IPS DF 6.9 (cell line): Measurements from ENCODE around the gene GATD1.
A peak's percentile ranks its signal among the peaks of the same experiment; 100 is the strongest.

Experiments
- DNase-seq: peaks from one replicate; pipeline ENCODE4 v3.0.0-alpha.2; 2013; ENCODE audit warnings: low read depth, low spot score
- H3K27ac ChIP-seq: one replicate; pipeline ENCODE4 v1.5.1; 2013; ENCODE audit warnings: low read length, control low read depth
- H3K27me3 ChIP-seq: 2 replicates; pipeline ENCODE4 v1.6.1; 2013; ENCODE audit warnings: mild to moderate bottlenecking, low read length; ENCODE audit not compliant: control insufficient read depth, insufficient read depth
- H3K36me3 ChIP-seq: 2 replicates; pipeline ENCODE4 v1.6.1; 2013; ENCODE audit warnings: low read length; ENCODE audit not compliant: control insufficient read depth, insufficient read depth
- H3K4me1 ChIP-seq: 2 replicates; pipeline ENCODE4 v1.6.1; 2013; ENCODE audit warnings: low read length; ENCODE audit not compliant: control insufficient read depth, insufficient read depth
- H3K4me3 ChIP-seq: 2 replicates; pipeline ENCODE4 v1.5.1; 2013; ENCODE audit warnings: mild to moderate bottlenecking, low read length
- H3K9me3 ChIP-seq: 2 replicates; pipeline ENCODE4 v1.6.1; 2013; ENCODE audit warnings: low read length, inconsistent platforms; ENCODE audit not compliant: control insufficient read depth, insufficient read depth
- WGBS: extraction: QIAGEN DNeasy Blood & Tissue Kit; methylation state at CpG from one replicate; pipeline ENCODE4 v1.1.7; 2013; ENCODE audit warnings: mixed read lengths, missing lambda C conversion rate; ENCODE audit not compliant: insufficient read length, insufficient coverage; 5-methylcytosine and 5-hydroxymethylcytosine counted together

GATD1 gene

DNA sequence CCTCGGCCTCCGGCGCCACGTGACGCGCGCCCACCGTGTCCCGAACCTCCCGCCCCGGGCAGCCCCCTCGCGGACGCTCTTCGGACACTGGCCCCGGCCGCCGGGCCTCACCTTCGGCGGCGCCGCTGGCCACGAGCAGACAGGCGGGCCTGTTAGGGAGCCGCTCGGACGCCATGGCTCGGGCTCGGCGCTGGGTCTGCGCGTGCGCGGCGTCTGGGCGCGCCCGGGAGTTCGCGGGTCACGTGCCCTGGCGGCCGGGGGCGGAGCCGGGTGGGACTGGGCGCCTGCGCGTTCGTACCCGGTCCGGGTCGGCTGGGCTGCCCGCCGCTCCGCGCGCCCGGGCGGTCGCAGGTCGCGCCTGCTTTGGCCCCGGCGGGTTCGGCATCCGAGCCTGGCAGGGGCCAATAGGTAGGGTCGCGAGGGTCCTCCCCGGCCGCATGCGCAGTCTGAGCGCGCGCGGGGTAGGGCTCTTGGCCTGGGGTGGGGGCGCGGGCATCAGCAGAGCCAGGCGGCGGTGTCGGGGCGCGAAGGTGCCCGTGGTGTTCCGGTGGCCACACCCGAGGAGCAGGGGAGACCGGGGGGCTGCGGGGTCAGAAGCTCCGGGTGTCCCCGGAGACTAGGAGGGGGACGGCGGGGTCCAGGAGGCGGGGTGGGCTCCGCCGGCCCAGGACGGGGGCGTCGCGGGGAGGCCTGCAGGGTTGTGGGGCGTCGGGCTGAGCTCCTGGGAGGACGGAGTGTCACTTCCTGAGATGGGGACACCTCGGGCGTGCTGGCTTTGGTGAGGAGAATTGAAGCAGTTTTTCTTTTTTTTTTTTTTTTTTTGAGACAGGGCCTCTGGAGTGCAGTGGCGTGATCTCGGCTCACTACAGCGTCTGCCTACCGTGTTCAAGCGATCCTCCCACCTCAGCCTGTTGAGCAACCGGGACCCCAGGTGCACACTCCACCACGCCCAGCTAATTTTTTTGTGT, at the start of gene GATD1:
TSS of gene GATD1 (minus strand) at position 200 of the 968 bp plus-strand sequence. CDS start at position 175, 25 bp downstream.
- Histone ChIP-seq H3K36me3 (peaks cover 10% of the 10 kb centered on the region), H3K27ac (no peak within 1 kb of the TSS), H3K4me3 (peak within 1 kb of the TSS; percentile 84), H3K4me1 (peaks cover 2% of the 10 kb centered on the region; the same call in 1 of the 2 replicates), H3K9me3 (no peaks in the 10 kb centered on the region), H3K27me3 (no peaks in the 10 kb centered on the region)
- WGBS: no CpG with 5 or more reads among the region's 110 CpGs
- peak; percentile 71 for DNase-seq

DNA sequence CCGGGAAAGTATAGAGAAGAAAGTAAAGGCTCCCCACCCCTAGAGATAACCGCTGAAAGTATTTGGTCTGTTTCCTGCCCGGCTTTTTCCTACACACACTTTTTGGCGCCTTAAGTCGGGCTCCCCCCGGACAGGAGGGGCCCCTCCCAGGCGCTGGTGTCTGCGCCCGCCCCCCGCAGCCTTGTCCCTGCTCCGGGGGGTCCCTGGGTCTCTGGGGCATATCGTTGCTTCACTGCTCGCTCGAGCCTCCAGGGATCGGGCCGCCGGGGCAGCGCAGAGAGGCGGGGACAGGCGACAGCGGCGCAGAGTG, 49.5 kb upstream of the GATD1 start:
- H3K4me3 ChIP-seq: peak overlapping the region; percentile 49; the same call in 1 of the 2 replicates
- no CpG with 5 or more reads among the region's 22 CpGs for WGBS
- H3K36me3 ChIP-seq: peaks cover 9% of the 10 kb centered on the region; the same call in 1 of the 2 replicates
- H3K27ac ChIP-seq: no peak overlapping the region
- H3K27me3 ChIP-seq: peaks cover 4% of the 10 kb centered on the region; the same call in 1 of the 2 replicates
- H3K4me1 ChIP-seq: peaks cover 16% of the 10 kb centered on the region
- no peak for DNase-seq
- H3K9me3 ChIP-seq: no peaks in the 10 kb centered on the region

GRCh38 chr11:826227-826621, 48.9 kb upstream of the GATD1 start:
- no peak for DNase-seq
- Histone ChIP-seq H3K27ac (no peak overlapping the region), H3K27me3 (0 out of 2 replicates have a peak, but pooled peaks cover 1% of the 10 kb centered on the region), H3K36me3 (peaks cover 9% of the 10 kb centered on the region; the same call in 1 of the 2 replicates), H3K9me3 (no peaks in the 10 kb centered on the region), H3K4me3 (no peak overlapping the region), H3K4me1 (peaks cover 16% of the 10 kb centered on the region)
- no CpG with 5 or more reads among the region's 9 CpGs for WGBS

- no CpG with 5 or more reads among the region's 12 CpGs for WGBS
- H3K27me3 ChIP-seq: no peaks in the 10 kb centered on the region
- H3K36me3 ChIP-seq: peaks cover 11% of the 10 kb centered on the region; the same call in 1 of the 2 replicates
- no peaks in the 10 kb centered on the region for H3K9me3 ChIP-seq
- H3K4me3 ChIP-seq: no peak overlapping the region
- peaks cover 14% of the 10 kb centered on the region for H3K4me1 ChIP-seq
- no peak overlapping the region for H3K27ac ChIP-seq
- DNase-seq: no peak
Observed at GRCh38 chr11:825366-826226, 48.3 kb upstream of the GATD1 start.

DNA sequence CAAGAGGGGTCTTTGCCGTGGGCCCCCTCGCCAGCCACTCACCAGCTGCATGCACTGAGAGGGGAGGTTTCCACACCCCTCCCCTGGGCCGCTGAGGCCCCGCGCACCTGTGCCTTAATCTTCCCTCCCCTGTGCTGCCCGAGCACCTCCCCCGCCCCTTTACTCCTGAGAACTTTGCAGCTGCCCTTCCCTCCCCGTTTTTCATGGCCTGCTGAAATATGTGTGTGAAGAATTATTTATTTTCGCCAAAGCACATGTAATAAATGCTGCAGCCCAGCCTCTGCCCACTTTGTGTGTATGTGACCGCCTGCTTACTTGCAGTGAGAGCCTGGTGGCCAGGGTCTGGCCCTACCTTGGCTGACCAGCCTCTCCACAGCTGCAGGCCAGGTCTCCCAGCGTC, 47.7 kb upstream of the GATD1 start:
- Histone ChIP-seq H3K4me1 (peaks cover 15% of the 10 kb centered on the region), H3K27me3 (no peaks in the 10 kb centered on the region), H3K27ac (no peak overlapping the region), H3K9me3 (no peaks in the 10 kb centered on the region), H3K36me3 (peaks cover 11% of the 10 kb centered on the region; the same call in 1 of the 2 replicates), H3K4me3 (no peak overlapping the region)
- whole genome bisulfite sequencing: no CpG with 5 or more reads among the region's 11 CpGs
- no peak for DNase-seq

- H3K4me3 ChIP-seq: no peak overlapping the region
Observed at GRCh38 chr11:824292-824880, 47.1 kb upstream of the GATD1 start.

DNA sequence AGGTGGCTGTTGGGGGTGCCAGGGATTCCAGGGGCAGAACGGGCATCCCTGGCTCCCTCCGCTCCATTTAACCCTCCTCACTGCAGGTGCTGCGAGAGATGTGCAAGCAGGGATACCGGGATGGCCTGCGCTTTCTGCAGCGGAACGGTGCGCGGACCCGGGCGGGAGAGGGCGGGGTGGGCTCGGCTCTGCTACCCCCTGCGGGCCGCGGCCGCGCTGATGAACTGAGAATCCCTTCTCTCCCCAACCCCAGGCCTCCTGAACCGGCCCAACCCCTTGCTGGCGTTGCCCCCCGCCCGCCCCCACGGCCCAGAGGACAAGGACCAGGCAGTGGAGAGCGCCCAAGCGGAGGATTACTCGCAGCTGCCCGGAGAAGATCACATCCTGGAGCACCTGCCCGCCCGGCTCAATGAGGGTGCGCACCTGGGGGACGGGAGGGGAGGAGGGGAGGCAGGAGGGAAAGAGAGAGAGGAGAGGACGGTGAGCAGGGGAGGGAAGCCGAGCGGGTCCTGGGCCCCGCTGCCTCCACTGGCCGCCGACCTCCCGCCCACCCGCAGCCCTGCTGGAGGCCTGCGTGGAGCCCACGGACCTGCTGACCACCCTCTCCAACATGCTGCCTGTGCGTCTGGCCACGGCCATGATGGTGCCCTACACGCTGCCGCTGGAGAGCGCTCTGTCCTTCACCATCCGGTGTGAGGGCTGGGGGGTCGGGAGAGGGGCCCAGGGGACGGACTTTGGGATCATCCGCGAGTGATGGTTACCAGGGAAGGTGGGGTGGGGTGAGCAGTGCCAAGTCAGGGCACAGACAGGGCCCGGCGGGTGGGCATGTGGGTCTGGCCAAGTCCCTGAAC, 46.4 kb upstream of the GATD1 start:
- Histone ChIP-seq H3K27ac (no peak overlapping the region), H3K4me3 (no peak overlapping the region), H3K36me3 (peaks cover 11% of the 10 kb centered on the region; the same call in 1 of the 2 replicates), H3K4me1 (peaks cover 7% of the 10 kb centered on the region), H3K27me3 (no peaks in the 10 kb centered on the region), H3K9me3 (no peaks in the 10 kb centered on the region)
- WGBS: no CpG with 5 or more reads among the region's 53 CpGs
- DNase-seq: no peak

More at GRCh38 chr11:824292-824880, 47.1 kb upstream of the GATD1 start:
- WGBS: no CpG with 5 or more reads among the region's 59 CpGs
- Histone ChIP-seq H3K27me3 (no peaks in the 10 kb centered on the region), H3K36me3 (peaks cover 11% of the 10 kb centered on the region; the same call in 1 of the 2 replicates), H3K9me3 (no peaks in the 10 kb centered on the region), H3K4me1 (peaks cover 13% of the 10 kb centered on the region), H3K27ac (no peak overlapping the region)
- no peak for DNase-seq

DNA sequence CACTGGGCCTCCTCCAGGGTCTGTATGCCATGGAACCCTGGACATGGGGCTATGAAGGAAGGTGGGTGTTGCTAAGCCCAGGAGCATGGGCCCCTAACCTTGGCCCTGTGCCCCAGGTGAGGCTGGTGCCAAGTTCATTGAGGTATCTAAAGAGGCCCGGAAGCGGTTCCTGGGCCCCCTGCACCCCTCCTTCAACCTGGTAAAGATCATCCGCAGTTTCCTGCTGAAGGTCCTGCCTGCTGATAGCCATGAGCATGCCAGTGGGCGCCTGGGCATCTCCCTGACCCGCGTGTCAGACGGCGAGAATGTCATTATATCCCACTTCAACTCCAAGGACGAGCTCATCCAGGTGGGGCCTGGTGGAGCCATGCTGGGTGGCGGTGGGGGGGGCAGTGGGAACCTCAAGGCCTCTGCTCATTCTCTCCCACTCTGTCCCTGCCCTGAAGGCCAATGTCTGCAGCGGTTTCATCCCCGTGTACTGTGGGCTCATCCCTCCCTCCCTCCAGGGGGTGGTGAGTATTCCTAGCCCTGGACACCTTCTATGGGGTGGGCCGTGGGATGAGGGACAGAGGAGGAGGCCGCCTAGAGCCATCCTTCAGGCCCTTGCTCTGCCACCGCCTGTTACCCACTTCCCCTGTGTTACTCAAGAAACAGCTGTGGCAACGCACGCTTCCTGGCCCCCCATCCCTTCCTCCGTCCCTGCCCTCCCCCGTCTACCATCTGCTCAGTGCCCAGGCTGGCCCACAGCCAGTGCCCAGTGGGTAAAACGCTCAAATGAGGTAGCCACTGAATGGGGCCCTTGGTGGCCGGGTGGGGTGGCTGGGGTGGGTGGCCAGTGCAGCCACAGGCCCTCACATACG, 44.5 kb upstream of the GATD1 start:
- H3K4me1 ChIP-seq: peaks cover 3% of the 10 kb centered on the region; the same call in 1 of the 2 replicates
- no peaks in the 10 kb centered on the region for H3K9me3 ChIP-seq
- no CpG with 5 or more reads among the region's 22 CpGs for WGBS
- H3K27me3 ChIP-seq: no peaks in the 10 kb centered on the region
- peaks cover 11% of the 10 kb centered on the region; the same call in 1 of the 2 replicates for H3K36me3 ChIP-seq
- no peak for DNase-seq
- H3K4me3 ChIP-seq: no peak overlapping the region
- no peak overlapping the region for H3K27ac ChIP-seq
